Tibial nerve (tissue), 4 donors: ENCODE measurements around the gene KIF1A. TPM values are rescaled to one million over a fixed set of nuclear protein-coding genes. Genes with fewer than 3 reads are reported as not detected.

Source experiments
- DNase-seq, 2 donors: peaks; one replicate each; pipeline ENCODE4 v3.0.0-alpha.2; 2019; ENCODE audit warnings: low spot score in 2 of 2
- H3K27ac ChIP-seq, 4 donors: fragments of 200-600 bp; sonication (generic) in 3 of 4; one replicate each; pipeline ENCODE4 v1.5.1; 2017 to 2019; ENCODE audit warnings: mild to moderate bottlenecking in 1 of 4
- H3K27me3 ChIP-seq, 2 donors: fragments of 200-600 bp; sonication (generic) in 1 of 2; one replicate each; pipeline versions ENCODE4 v1.5.1 to v1.6.0; 2017 to 2019
- H3K36me3 ChIP-seq, 3 donors: fragments of 200-600 bp; sonication (generic); one replicate each; pipeline ENCODE4 v1.5.1; 2018 to 2019
- H3K4me1 ChIP-seq, 4 donors: fragments of 200-600 bp; sonication (generic) in 3 of 4; one replicate each; pipeline ENCODE4 v1.5.1; 2017 to 2019
- H3K4me3 ChIP-seq, 4 donors: fragments of 200-600 bp; sonication (generic) in 3 of 4; one replicate each; pipeline ENCODE4 v1.5.1; 2017 to 2019; ENCODE audit warnings: mild to moderate bottlenecking in 1 of 4, moderate library complexity in 1 of 4
- H3K9me3 ChIP-seq, 4 donors: fragments of 200-600 bp; sonication (generic) in 3 of 4; one replicate each; pipeline ENCODE4 v1.5.1; 2017 to 2019
- CTCF ChIP-seq, 5 experiments: fragments of 200-600 bp in 3 of 5; fragments of 450-650 bp in 2 of 5; sonication (generic) in 3 of 5; IDR thresholded peaks; one replicate each; pipeline ENCODE4 v1.5.1; 2016 to 2019; ENCODE audit warnings: antibody characterized with exemption in 5 of 5, mild to moderate bottlenecking in 3 of 5, moderate library complexity in 2 of 5
- EP300 ChIP-seq, 2 donors: sonication (generic); formaldehyde crosslinking; IDR thresholded peaks; one replicate each; pipeline ENCODE4 v1.6.1; 2017; ENCODE audit warnings: antibody characterized with exemption in 2 of 2, mild to moderate bottlenecking in 1 of 2
- POLR2A ChIP-seq, 2 donors: fragments of 450-650 bp; IDR thresholded peaks; one replicate each; pipeline ENCODE4 v1.6.1; 2017; ENCODE audit warnings: antibody characterized with exemption in 2 of 2, mild to moderate bottlenecking in 2 of 2, moderate library complexity in 2 of 2
- WGBS, 2 donors: methylation state at CpG; one replicate each; pipeline ENCODE4 v1.1.5; 2018; 5-methylcytosine and 5-hydroxymethylcytosine counted together
- total RNA-seq, 4 donors: library from RNA; depleted of rRNA; stranded (reverse); fragments of >200 nt; gene quantifications; one replicate each; pipeline ENCODE4 v1.1.0, GENCODE V29; 2016

KIF1A gene
- total RNA-seq, 4 donors from 2014 or later: 31.9 to 82.2 (median 45.3) TPM

- Histone ChIP-seq H3K27me3 (no peaks in the 10 kb centered on the region), H3K9me3 (peaks cover 0 to 19% (median 2%) of the 10 kb centered on the region in 4 donors), H3K27ac (no peak overlapping the region), H3K4me1 (no peaks in the 10 kb centered on the region), H3K36me3 (peaks cover 0 to 6% (median 0%) of the 10 kb centered on the region in 3 donors), H3K4me3 (no peak overlapping the region)
- no peak for TF ChIP-seq POLR2A (IDR thresholded peaks at IDR 0.05)
- TF ChIP-seq EP300 (IDR thresholded peaks at IDR 0.05): no peak
- TF ChIP-seq CTCF (IDR thresholded peaks at IDR 0.05): no peak
- no peak for DNase-seq
- WGBS, 2 donors: 90 to 92% methylated on average over 17 of the region's 17 CpGs
These were observed 8.4 kb downstream of the KIF1A start for GRCh38 chr2:240811346-240812300.

- Histone ChIP-seq H3K27me3 (no peaks in the 10 kb centered on the region), H3K4me1 (no peaks in the 10 kb centered on the region), H3K27ac (no peak overlapping the region), H3K36me3 (peaks cover 0 to 6% (median 0%) of the 10 kb centered on the region in 3 donors), H3K4me3 (no peak overlapping the region), H3K9me3 (peaks cover 0 to 29% (median 2%) of the 10 kb centered on the region in 4 donors)
- DNase-seq: no peak
- WGBS, 2 donors: 90 to 94% methylated on average over 16 of the region's 16 CpGs
- TF ChIP-seq EP300 (IDR thresholded peaks at IDR 0.05): no peak
- TF ChIP-seq CTCF (IDR thresholded peaks at IDR 0.05): no peak
- TF ChIP-seq POLR2A (IDR thresholded peaks at IDR 0.05): no peak
These were observed 9.4 kb downstream of the KIF1A start for GRCh38 chr2:240810621-240811020.

- peaks cover 0 to 29% (median 2%) of the 10 kb centered on the region in 4 donors for H3K9me3 ChIP-seq
- no peaks in the 10 kb centered on the region for H3K4me1 ChIP-seq
- no peak overlapping the region for H3K4me3 ChIP-seq
- H3K27ac ChIP-seq: no peak overlapping the region
- WGBS, 2 donors: 63 to 68% methylated on average over 6 of the region's 6 CpGs
- TF ChIP-seq POLR2A (IDR thresholded peaks at IDR 0.05): no peak
- peaks cover 0 to 5% (median 0%) of the 10 kb centered on the region in 3 donors for H3K36me3 ChIP-seq
- DNase-seq: no peak
- H3K27me3 ChIP-seq: no peaks in the 10 kb centered on the region
These were observed 9.8 kb downstream of the KIF1A start for GRCh38 chr2:240810199-240810598.

- Histone ChIP-seq H3K4me3 (no peak overlapping the region), H3K9me3 (peaks cover 0 to 20% (median under 1%) of the 10 kb centered on the region in 4 donors), H3K36me3 (no peaks in the 10 kb centered on the region), H3K27me3 (no peaks in the 10 kb centered on the region), H3K27ac (no peak overlapping the region), H3K4me1 (no peaks in the 10 kb centered on the region)
- DNase-seq: no peak
- 80 to 82% methylated on average over 9 of the region's 9 CpGs for WGBS, 2 donors
- no peak for TF ChIP-seq CTCF (IDR thresholded peaks at IDR 0.05)
- no peak for TF ChIP-seq POLR2A (IDR thresholded peaks at IDR 0.05)
- TF ChIP-seq EP300 (IDR thresholded peaks at IDR 0.05): no peak
These were observed 10.7 kb downstream of the KIF1A start for GRCh38 chr2:240809276-240809675.

GRCh38 chr2:240806459-240806858 lies 13.6 kb downstream of the KIF1A start:
- 90 to 98% methylated on average over 2 of the region's 2 CpGs for WGBS, 2 donors
- Histone ChIP-seq H3K36me3 (no peaks in the 10 kb centered on the region), H3K27ac (no peak overlapping the region), H3K4me1 (no peaks in the 10 kb centered on the region), H3K9me3 (peaks cover 0 to 12% (median 0%) of the 10 kb centered on the region in 4 donors), H3K27me3 (peaks cover 0 to 7% of the 10 kb centered on the region in 2 donors), H3K4me3 (no peak overlapping the region)
- TF ChIP-seq CTCF (IDR thresholded peaks at IDR 0.05): no peak
- no peak for TF ChIP-seq POLR2A (IDR thresholded peaks at IDR 0.05)
- TF ChIP-seq EP300 (IDR thresholded peaks at IDR 0.05): no peak
- no peak for DNase-seq
